HG03039 (cell line): ENCODE measurements around the gene RAB25.
"Not testable (repeated sequence)": the region's sequence is repeated elsewhere in the genome, so short reads cannot be mapped to it uniquely, and the experiment has no call there.

Source experiments
- ATAC-seq: cut with Tn5 transposase; IDR thresholded peaks from one replicate; pipeline ENCODE4 v1.9.1; 2021; ENCODE audit warnings: mild to moderate bottlenecking, moderate library complexity; ENCODE audit not compliant: unreplicated experiment

The RAB25 gene

GRCh38 chr1:156115514-156116374, 54.8 kb downstream of the RAB25 start:
- ATAC-seq, result no peak

DNA sequence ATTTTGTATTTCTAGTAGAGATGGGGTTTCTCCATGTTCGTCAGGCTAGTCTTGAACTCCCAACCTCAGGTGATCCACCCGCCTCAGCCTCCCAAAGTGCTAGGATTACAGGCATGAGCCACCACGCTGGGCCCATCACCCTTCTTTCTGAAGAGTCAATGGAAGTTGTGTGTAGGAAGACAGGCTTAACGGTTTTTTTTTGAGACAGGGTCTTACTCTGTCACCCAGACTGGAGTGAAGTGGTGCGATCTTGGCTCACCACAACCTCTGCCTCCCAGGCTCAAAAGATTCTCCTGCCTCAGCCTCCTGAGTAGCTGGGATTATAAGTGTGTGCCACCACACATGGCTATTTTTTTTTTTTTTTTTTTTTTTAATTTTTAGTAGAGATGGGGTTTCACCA, 55.8 kb downstream of the RAB25 start:
- ATAC-seq, result not testable (repeated sequence)

- no peak for ATAC-seq
These were observed 56.6 kb downstream of the RAB25 start for GRCh38 chr1:156117414-156118176.

- no peak for ATAC-seq
These were observed 57.4 kb downstream of the RAB25 start for GRCh38 chr1:156118177-156118868.

DNA sequence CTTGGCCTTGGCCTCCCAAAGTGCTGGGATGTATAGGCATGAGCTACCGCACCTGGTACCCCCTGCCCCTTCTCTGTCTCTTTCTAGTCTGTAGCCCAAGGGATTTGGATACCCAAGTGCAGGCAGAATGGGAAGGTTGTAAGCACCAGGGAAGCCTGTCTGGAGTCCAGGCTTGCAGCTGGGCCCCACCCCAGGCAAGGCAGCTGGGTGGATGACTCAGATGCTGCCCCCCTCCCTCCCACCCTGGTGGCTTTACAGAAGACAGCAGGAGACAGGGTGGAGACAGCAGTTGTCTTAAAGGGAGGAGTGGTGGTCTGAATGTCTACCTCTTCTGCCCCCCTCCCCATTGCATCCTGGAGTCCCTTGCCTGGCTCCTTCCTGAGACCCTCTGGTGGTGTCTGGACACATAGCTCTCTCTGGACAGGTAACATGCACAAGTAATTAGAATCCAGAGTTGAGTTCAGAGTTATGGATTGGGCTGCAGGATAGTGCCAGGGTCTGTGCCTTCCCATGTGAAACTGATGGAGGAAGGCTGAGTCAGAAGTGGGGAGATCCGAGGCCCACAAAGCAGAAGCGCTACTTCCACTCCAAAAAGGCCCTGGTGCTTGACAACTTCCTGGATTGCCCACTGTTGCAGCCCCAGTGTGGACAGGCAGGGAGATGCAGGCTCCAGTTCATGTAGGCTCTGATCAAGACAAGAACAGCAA, 58.7 kb downstream of the RAB25 start:
- ATAC-seq, result no peak
